ENCODE data around the gene BLOC1S1. TPM values are rescaled to one million over a fixed set of nuclear protein-coding genes. Genes with fewer than 3 reads are reported as not detected.
A peak's percentile ranks its signal among the peaks of the same experiment; 100 is the strongest.

Gene BLOC1S1
- total and polyA plus RNA-seq, 5 experiments from 2014 or later = 62.9 to 133 (median 84.3) TPM

GRCh38 chr12:55724940-55725309 is 9.1 kb downstream of the BLOC1S1 start:
- H3K27ac Mint-ChIP-seq = peak overlapping the region; percentile 6 to 89 (median 72)
- H3K27me3 Mint-ChIP-seq = no peaks in the 10 kb centered on the region
- DNase-seq = no peak
- no peak for ATAC-seq
- peaks cover 20 to 48% (median 37%) of the 10 kb centered on the region in 4 donors for H3K4me1 Mint-ChIP-seq
- no peaks in the 10 kb centered on the region for H3K9me3 Mint-ChIP-seq
- POLR2A ChIA-PET = interaction anchor here (1.0 to 2.9 kb wide), 3 partner anchors 8 to 92 kb away, joined by 3 to 22 read pairs (median 4); partner anchors contain the start of gene SARNP
- H3K4me3 Mint-ChIP-seq = peak overlapping the region in 3 of 10 donors; percentile 21 to 38 (median 30)
- peaks cover 0 to 13% (median 0%) of the 10 kb centered on the region in 3 donors for H3K36me3 Mint-ChIP-seq

GRCh38 chr12:55725556-55725955 is 9.7 kb downstream of the BLOC1S1 start:
- Mint-ChIP-seq H3K4me3 (no peak overlapping the region), H3K4me1 (peaks cover 27 to 51% (median 42%) of the 10 kb centered on the region in 4 donors), H3K9me3 (no peaks in the 10 kb centered on the region), H3K36me3 (peaks cover 0 to 13% (median 0%) of the 10 kb centered on the region in 3 donors), H3K27me3 (no peaks in the 10 kb centered on the region), H3K27ac (peak overlapping the region in 7 of 10 donors; percentile 35 to 81 (median 62))
- ATAC-seq (no peak), DNase-seq (no peak)
- POLR2A ChIA-PET = interaction anchor here (1.2 to 2.9 kb wide), 2 partner anchors 9 to 12 kb away, joined by 4 to 22 read pairs; no protein-coding TSS in a partner anchor

DNA sequence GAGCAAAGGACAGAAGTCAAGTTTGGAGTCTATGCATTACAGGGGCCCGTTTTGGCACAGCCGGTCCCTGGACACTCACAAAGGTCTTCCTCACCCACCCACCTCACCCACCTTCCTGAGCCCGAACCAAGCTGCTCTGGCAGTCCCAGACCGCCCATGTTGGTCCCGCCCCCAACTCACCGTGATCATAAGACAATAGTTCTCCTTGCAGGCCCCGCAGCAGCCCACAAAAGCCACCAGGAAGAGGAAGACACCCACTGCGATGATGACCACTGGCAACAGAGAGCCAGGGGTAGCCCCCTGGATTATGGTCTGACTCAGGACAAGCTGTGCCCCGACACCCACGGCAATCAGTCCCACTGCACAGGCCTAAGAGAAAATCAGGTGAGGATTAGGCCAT is 11.1 kb downstream of the BLOC1S1 start:
- POLR2A ChIA-PET = interaction anchor here (0.6 to 1.2 kb wide), 2 partner anchors 10 to 1308 kb away, joined by 3 to 5 read pairs; no protein-coding TSS in a partner anchor
- no peak for ATAC-seq
- Mint-ChIP-seq H3K4me1 (peaks cover 30 to 51% (median 48%) of the 10 kb centered on the region in 4 donors), H3K27me3 (no peaks in the 10 kb centered on the region), H3K4me3 (peak overlapping the region; percentile 74 to 88 (median 77)), H3K27ac (peak overlapping the region; percentile 45 to 94 (median 86)), H3K9me3 (no peaks in the 10 kb centered on the region), H3K36me3 (peaks cover 0 to 13% (median 0%) of the 10 kb centered on the region in 3 donors)
- no peak for DNase-seq

DNA sequence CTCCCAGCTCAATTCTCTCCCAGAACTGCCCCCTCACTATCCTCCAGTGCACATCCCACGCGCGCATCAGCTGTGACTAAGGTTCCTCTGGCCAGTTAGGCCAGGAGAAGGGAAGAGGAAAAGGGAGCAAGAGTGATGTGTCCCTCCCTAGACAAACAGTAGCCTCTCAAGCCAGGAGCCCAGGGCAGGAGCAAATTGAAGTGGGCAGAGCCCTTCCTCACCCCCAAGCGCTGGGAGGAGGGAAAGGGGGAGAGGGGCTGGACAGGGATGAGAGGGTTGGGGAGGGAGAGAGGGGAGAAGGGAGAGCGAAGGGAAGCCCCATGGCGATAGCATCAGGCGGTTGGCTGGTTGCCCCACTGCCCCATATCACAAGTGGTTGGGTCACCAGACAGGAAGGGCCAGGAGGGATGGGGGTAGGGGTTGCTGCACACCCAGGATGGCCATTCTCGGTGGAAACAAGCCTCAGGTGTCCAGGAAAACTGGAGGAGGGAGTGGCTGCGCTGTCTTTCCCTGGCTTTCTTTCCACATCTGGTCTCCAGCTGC is 11.9 kb downstream of the BLOC1S1 start:
- H3K4me3 Mint-ChIP-seq = peak overlapping the region; percentile 74 to 88 (median 77)
- POLR2A ChIA-PET = interaction anchor here (0.6 to 1.2 kb wide), 3 partner anchors 10 to 1309 kb away, joined by 3 to 5 read pairs (median 3); partner anchors contain the start of gene BLOC1S1
- H3K36me3 Mint-ChIP-seq = peaks cover 0 to 13% (median 0%) of the 10 kb centered on the region in 3 donors
- peak overlapping the region; percentile 45 to 94 (median 86) for H3K27ac Mint-ChIP-seq
- ATAC-seq = no peak
- peaks cover 30 to 58% (median 48%) of the 10 kb centered on the region in 4 donors for H3K4me1 Mint-ChIP-seq
- no peak for DNase-seq
- no peaks in the 10 kb centered on the region for H3K27me3 Mint-ChIP-seq
- H3K9me3 Mint-ChIP-seq = no peaks in the 10 kb centered on the region

DNA sequence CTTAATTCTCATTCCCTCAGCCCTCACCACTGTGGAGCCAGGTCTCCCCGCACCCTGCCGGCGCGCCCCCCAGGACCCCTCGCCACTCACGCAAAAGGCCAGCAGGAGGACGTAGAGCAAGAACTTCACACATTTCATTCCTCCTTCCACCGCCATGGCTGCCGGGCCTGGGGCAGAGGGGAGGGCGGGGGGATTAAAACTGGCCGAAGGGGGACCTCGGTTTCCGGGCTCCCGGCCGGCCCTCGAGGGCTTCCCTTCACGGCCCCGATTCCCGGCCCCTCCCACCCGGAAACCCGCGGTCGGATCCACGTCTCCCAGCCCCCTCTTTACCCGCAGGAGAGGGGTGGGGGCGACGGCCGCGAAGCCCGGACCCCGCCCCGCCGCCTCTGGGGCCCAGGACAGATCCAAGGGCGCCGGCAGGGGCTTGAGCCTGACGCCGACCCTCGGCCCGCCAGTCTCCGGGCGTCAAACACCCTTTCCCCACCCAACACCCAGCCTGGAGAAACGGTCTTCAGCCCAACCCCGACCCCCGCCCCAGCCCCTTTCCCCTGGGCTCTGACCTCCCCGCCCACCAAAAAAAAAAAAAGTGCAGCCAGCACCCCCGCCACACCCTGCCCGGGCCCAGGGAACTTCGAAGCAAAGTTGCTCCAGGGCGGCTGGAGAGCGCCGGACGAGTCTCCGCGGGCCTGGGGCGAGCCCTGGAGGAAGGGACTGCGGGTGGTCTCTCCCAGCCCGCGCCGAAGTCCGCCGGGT is 12.5 kb downstream of the BLOC1S1 start:
- Mint-ChIP-seq H3K4me1 (peaks cover 30 to 59% (median 48%) of the 10 kb centered on the region in 4 donors), H3K27ac (peak overlapping the region in 7 of 10 donors; percentile 60 to 94 (median 82)), H3K36me3 (peaks cover 0 to 13% (median 0%) of the 10 kb centered on the region in 3 donors), H3K27me3 (no peaks in the 10 kb centered on the region), H3K9me3 (no peaks in the 10 kb centered on the region), H3K4me3 (peak overlapping the region; percentile 64 to 95 (median 79))
- DNase-seq (peak in 1 of 10 donors; percentile 23), ATAC-seq (peak; percentile 1 to 10)
- POLR2A ChIA-PET = interaction anchor here (0.8 to 2.7 kb wide), 7 partner anchors 10 to 388 kb away, joined by 3 to 32 read pairs (median 19); partner anchors contain the start of genes BLOC1S1, GDF11, ORMDL2 and RDH5

GRCh38 chr12:55728939-55729818 is 13.3 kb downstream of the BLOC1S1 start, which contains the start of gene CD63:
Gene CD63 (minus strand): TSS chr12:55729009. CDS start chr12:55728341, 668 bp downstream.
- no peaks in the 10 kb centered on the region for H3K27me3 Mint-ChIP-seq
- POLR2A ChIA-PET = interaction anchor here (0.6 to 2.7 kb wide), 18 partner anchors 8 to 388 kb away, joined by 3 to 32 read pairs (median 4); partner anchors contain the start of genes BLOC1S1, DGKA, DNAJC14 and GDF11
- no peaks in the 10 kb centered on the region for H3K9me3 Mint-ChIP-seq
- peak; percentile 59 to 69 for ATAC-seq
- peaks cover 0 to 13% (median 0%) of the 10 kb centered on the region in 3 donors for H3K36me3 Mint-ChIP-seq
- DNase-seq = peak in 9 of 10 donors; percentile 17 to 76 (median 42)
- peaks cover 30 to 59% (median 46%) of the 10 kb centered on the region in 4 donors for H3K4me1 Mint-ChIP-seq
- peak within 1 kb of the TSS; percentile 91 to 97 (median 94) for H3K27ac Mint-ChIP-seq
- peak within 1 kb of the TSS; percentile 76 to 95 (median 90) for H3K4me3 Mint-ChIP-seq

- peak; percentile 54 to 64 for ATAC-seq
- peak overlapping the region; percentile 85 to 97 (median 94) for H3K27ac Mint-ChIP-seq
- H3K4me3 Mint-ChIP-seq = peak overlapping the region; percentile 76 to 95 (median 90)
- H3K27me3 Mint-ChIP-seq = no peaks in the 10 kb centered on the region
- peaks cover 0 to 9% (median 0%) of the 10 kb centered on the region in 3 donors for H3K36me3 Mint-ChIP-seq
- H3K9me3 Mint-ChIP-seq = no peaks in the 10 kb centered on the region
- peaks cover 26 to 52% (median 39%) of the 10 kb centered on the region in 4 donors for H3K4me1 Mint-ChIP-seq
- POLR2A ChIA-PET = interaction anchor here (0.5 to 2.7 kb wide), 18 partner anchors 9 to 395 kb away, joined by 3 to 32 read pairs (median 4); partner anchors contain the start of genes BLOC1S1, DGKA, DNAJC14 and GDF11
- peak in 5 of 10 donors; percentile 31 to 71 (median 44) for DNase-seq
These were observed 14.3 kb downstream of the BLOC1S1 start for GRCh38 chr12:55729819-55730818.

- H3K4me1 Mint-ChIP-seq = peaks cover 23 to 46% (median 32%) of the 10 kb centered on the region in 4 donors
- H3K4me3 Mint-ChIP-seq = no peak overlapping the region
- POLR2A ChIA-PET = interaction anchor here (1.3 kb wide), 1 partner anchor 10 kb away, joined by 3 read pairs; no protein-coding TSS in a partner anchor
These were observed 16.4 kb downstream of the BLOC1S1 start for GRCh38 chr12:55732288-55732687.

GRCh38 chr12:55733021-55733555 is 17.2 kb downstream of the BLOC1S1 start:
- POLR2A ChIA-PET = interaction anchor here (1.1 to 1.3 kb wide), 2 partner anchors 9 to 11 kb away, joined by 3 to 4 read pairs; no protein-coding TSS in a partner anchor
- Mint-ChIP-seq H3K27me3 (no peaks in the 10 kb centered on the region), H3K9me3 (no peaks in the 10 kb centered on the region), H3K4me1 (peaks cover 24 to 46% (median 35%) of the 10 kb centered on the region in 4 donors), H3K36me3 (no peaks in the 10 kb centered on the region), H3K4me3 (no peak overlapping the region), H3K27ac (peak overlapping the region in 2 of 10 donors; percentile 6)
- ATAC-seq (no peak), DNase-seq (no peak)

More at GRCh38 chr12:55732288-55732687, 16.4 kb downstream of the BLOC1S1 start:
- Mint-ChIP-seq H3K27ac (peak overlapping the region in 8 of 10 donors; percentile 6 to 83 (median 66)), H3K27me3 (no peaks in the 10 kb centered on the region), H3K36me3 (no peaks in the 10 kb centered on the region), H3K9me3 (no peaks in the 10 kb centered on the region)
- DNase-seq (no peak), ATAC-seq (no peak)

DNA sequence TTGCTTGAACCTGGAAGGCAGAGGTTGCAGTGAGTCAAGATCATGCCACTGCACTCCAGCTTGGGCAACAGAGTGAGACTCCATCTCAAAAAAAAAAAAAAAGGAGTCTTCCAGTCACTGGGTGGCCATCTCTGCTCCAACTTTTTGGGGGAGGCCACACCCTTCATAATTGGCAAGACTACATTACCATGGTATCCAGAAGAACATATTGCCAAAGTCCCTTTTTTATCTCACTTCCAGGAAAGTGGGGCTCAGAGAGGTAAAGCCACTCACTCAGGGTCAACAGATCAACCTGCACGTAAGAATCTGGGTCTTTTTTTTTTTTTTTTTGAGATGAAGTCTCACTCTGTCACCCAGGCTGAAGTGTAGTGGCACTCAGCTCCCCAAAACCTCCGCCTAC is 18.0 kb downstream of the BLOC1S1 start:
- Mint-ChIP-seq H3K36me3 (no peaks in the 10 kb centered on the region), H3K9me3 (no peaks in the 10 kb centered on the region), H3K27me3 (no peaks in the 10 kb centered on the region), H3K4me3 (no peak overlapping the region), H3K27ac (no peak overlapping the region), H3K4me1 (peaks cover 24 to 51% (median 38%) of the 10 kb centered on the region in 4 donors)
- DNase-seq = no peak
- POLR2A ChIA-PET = interaction anchor here (0.7 to 1.1 kb wide), 2 partner anchors 10 to 1394 kb away, joined by 4 read pairs; no protein-coding TSS in a partner anchor
- no peak for ATAC-seq

Measured in naive thymus-derived CD8-positive, alpha-beta T cell (primary cell).